Measurements from ENCODE around the gene NSD2.

GRCh38 chr4:1998296-1998695, 127.1 kb downstream of the NSD2 start:
- TF ChIP-seq REST (IDR thresholded peaks at IDR 0.05; ENCODE audit: insufficient read depth in 1 of 2, low read depth in 2 of 2, low read length in 2 of 2) (no peak), SIN3A (IDR thresholded peaks at IDR 0.05; ENCODE audit: borderline replicate concordance, insufficient read depth, low read length) (no peak), POLR2AphosphoS5 (IDR thresholded peaks at IDR 0.05; ENCODE audit: low read depth, low read length) (no peak), TAF1 (IDR thresholded peaks at IDR 0.05; ENCODE audit: borderline replicate concordance, insufficient read depth, low read length) (no peak)

Data from PFSK-1 (cell line).